Cerebellar cortex (tissue), 1 donor: Measurements from ENCODE around the gene BOC.

Experiments
- DNase-seq: peaks from one replicate; pipeline ENCODE4 v3.0.0-alpha.2; 2015; ENCODE audit warnings: low spot score

Gene BOC

DNA sequence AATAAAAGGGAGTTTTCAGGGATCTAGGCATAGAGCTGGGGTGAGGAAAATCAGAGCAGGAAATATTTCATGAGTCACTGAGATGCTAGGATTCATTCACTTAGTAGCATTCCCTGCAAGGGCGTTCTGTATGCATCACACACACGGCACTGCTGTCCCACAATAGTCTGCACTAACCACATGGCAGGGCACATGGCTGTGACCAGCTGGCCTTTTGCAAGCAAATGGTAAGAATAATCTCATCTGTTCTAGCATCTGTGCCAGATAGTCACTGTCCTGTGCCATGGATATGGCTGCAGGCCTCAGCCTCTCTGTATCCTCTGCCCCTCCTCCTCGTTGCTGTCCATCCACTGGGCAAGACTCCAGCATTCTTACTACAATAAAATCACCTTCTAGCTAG lies 37.8 kb downstream of the BOC start:
- DNase-seq: peak; percentile 51

DNA sequence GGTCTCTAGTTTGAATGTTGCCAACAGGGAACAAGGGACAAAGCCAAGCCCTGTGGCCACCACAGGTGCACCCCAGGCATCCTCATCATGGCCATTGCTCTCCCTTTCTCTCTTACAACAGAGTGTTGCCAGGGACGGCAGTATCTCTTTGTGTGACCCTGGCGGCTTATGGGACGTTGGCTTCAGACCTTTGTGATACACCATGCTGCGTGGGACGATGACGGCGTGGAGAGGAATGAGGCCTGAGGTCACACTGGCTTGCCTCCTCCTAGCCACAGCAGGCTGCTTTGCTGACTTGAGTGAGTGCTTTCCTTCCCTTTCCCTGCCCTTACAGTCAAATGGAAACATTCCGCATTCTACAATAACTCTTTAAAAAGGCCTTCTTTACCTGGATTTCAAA lies 38.2 kb downstream of the BOC start:
- DNase-seq: no peak

DNA sequence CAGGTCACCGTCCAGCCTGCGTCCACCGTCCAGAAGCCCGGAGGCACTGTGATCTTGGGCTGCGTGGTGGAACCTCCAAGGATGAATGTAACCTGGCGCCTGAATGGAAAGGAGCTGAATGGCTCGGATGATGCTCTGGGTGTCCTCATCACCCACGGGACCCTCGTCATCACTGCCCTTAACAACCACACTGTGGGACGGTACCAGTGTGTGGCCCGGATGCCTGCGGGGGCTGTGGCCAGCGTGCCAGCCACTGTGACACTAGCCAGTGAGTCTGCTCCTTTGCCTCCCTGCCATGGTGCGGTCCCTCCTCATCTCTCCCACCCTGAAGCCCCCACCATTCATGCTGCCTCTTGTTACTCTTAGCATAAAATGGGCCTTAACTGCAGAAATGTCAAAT lies 39.2 kb downstream of the BOC start:
- DNase-seq: no peak

DNA sequence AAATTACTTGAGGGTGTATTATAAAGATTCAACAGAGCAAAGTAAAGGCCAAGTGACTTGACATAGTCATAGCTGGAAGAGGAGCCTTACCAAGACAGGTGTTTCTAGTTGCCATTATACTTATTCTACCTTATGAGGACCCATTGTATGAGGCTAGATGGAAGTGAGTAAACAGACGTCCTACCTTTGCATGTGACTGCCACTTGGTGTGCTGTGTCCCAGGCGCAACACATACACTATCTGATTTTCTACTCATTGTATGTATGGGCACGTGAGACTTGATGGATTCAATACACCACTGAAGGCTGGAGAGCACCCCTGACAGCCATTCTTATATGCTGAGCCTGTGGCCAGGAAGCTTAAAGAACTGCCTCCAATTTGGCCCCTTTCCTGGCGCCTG lies 40.5 kb downstream of the BOC start:
- DNase-seq: no peak

DNA sequence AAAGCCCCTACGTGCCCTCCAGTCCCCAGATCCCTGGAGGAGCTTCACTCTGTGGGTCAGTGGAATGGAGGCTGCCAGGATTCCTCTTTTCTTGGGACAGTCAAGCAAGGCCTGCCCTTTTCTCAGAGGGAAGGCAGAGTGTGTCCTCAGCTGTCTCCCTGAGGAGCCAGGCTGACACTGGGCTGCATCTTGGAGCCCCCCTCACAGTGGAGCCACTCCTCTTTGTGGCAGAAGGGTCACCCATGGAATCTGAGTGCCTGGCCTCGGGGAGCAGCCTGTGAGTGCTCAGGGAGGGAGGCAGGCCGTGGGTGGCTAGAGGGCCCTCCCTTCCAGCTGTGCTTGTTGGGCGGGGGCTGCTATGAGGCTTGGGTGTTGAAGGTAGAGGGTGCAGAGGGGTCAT lies 41.2 kb downstream of the BOC start:
- no peak for DNase-seq

DNA sequence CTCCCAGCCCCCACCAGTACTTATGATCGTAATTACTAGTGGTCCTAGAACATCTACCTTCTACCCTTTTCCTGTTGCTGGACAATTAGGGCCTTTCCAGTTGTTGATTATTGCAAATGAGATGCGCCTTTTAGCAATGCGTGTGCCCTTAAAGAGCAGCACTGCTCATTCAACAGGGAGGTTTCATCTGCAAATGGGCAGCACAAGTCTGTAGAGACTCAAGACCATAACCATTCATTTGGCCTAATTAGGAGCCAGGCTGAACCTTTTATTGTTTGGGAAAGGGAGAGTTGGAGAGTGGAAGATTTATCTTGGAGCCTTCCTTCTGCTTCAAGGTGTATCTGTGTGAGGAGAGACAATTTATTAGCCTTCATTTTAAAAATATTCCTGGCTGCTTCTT lies 42.3 kb downstream of the BOC start:
- no peak for DNase-seq

DNA sequence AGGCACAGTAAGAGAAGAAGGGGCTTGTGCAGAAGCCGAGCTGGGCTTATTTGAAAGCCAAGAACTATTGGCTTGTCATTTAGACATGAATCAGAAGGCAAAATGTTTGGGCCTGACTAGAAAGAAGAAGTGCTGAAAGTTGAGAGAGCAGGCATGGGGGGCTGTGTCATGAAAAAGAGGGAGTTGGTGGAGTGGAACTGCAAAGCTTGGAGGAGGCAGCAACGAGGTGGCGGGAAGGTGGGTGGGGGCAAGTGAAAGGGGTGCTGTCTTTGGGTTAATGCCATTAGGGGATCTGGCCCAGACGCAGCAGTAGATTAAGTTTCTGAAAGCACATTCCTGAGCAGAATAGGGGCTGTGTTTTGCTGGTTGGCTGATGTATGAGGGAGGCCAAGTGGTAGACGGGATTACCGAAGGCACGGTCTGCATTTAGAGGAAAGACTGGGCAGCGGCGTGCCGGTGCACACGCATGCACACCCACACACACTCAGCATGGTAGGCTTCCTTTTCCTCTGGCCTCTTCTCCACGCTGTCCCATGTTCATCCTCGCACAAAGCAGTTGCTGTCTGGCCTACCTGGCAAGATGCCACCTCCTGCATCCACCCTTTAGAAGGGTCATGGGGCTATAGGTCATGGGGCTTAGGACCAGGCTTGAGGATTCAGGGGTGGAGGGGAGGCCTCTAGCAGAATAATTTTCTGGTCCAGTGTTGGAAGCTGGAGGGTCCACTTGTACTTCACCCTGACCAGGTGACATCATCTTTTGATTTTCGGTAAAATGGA lies 43.0 kb downstream of the BOC start:
- DNase-seq: no peak

DNA sequence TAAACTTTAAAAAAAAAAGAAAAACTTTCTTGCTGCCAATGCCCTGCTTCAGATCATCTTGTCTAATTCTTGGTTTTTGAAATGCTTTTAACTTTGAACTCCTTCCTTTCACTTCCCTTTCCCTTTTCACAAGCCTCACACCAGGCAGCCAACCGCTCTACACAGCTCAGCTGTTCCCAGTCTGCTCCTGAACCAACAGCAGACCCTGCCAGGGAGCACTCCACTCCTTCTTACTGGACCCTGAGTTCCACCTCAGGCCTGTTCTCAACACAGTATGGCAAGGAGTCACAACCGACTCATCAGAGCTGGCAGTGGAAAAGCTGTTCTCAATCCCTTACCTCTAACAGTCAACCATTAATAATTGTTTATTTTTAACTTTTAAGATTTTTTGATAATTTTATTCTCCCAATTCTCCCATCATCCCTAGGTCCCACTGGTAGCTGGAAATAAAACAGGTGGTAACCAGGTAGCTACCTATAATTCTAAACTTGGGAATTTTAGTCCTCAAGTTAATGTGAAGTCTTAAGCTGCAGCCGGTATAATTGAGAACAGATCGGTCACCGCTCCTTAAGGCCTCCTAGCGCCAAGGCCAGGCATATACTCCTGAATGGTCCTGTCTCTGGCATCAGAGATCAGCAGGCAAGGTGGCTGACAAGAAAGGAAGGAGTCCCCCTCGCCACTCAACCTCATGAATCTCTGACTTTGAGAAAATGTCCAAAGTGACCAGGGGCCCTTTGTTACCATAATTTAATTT lies 43.9 kb downstream of the BOC start:
- no peak for DNase-seq

DNA sequence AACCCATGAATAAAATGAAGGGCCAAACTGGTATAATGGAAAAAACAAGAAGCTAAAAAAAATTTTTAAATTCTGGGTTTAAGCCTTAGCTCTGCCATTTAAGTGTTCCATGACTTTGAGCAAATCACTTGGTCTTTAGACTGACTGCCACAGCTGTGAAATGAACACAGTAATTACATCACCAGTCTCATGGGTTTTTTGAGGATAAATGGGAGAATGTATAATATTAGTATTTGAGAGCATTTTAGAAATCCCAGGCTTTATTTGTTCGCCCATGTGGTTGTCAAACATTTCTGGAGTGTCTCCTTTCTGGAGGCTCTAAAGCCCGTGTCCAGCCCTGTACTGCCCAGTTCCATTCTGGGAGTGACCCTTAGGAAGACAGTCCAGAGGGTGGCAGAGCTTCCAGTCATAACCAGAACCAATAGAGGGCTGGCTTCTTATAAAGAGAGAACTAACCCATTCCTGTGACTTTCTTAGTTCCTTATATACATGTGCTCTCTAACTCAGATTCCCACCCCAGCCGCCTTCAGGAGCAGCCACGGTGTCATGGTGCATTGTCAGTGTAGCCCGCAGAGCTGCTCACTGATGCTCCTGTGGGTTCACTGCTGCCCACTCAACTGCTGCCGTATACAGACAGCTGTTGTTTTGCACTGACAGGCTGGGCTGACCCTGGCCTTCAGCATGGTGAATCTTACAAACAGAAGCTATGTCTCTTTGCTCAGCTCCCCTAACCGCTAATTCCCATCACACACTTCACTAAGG lies 44.7 kb downstream of the BOC start:
- DNase-seq: no peak

DNA sequence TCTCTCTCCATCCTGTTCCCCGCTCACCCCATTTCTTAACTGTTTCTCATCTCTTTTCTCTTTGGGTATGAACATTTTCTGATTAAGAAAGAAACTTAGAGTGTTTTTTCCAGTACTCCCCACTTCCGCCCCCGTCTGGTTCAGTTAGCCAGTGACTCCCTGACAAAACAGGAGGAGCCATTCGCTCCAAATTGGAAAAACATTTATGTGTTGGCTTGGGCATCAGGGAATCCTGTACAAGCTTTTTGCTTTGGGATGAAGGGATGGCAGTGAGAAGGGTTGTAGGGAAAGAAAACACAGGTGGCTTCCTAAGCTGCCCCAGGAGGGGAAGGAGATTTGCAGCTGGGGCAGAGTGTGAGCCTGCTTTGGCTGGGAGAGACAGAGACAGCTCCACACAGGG lies 47.0 kb downstream of the BOC start:
- no peak for DNase-seq

DNA sequence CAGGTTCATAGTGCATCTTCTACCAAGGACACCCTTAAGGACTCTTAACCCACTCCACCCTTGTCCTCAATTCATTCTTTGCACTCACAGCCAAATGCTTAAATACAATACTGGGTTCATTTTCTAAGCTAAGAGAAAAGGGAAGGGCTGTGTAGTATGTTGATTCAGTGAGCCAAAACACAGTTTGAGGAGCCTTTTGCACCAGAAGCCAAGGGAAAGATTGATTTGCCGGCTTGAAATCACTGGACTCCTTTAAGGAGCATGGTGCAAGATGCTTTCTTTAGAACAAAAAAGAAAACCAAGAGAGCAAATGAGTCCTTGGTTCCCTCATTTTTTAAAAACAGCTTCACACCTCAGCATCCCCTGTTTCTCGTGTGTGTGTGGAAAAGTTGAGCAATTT lies 47.8 kb downstream of the BOC start:
- no peak for DNase-seq

DNA sequence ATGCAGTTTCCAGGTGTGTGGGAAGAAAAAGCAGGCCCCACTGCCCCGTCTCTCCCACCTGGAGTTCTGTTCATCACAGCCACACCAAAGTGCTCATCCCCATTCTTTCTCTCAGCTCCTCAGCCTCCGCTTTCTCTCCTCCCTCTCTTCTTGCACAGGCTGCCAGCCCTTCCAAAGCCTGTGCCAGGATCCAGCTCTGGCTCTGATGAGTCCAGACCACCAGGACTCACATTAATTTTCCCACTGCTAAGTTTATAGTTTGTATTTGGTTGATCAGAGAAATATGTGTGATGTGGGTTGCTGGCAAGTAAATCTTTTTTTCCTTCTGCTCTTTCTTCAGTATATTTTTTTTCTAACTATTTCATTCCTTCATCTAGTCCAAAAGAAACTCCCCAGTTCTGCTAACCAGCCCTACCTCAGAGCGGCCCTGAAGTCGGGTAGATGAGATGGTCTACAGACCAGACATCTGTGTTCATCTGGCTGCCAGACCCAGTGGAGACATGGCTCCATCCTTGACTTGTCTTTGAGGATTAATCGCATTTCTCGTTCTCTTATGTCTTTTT lies 49.8 kb downstream of the BOC start:
- DNase-seq: no peak

DNA sequence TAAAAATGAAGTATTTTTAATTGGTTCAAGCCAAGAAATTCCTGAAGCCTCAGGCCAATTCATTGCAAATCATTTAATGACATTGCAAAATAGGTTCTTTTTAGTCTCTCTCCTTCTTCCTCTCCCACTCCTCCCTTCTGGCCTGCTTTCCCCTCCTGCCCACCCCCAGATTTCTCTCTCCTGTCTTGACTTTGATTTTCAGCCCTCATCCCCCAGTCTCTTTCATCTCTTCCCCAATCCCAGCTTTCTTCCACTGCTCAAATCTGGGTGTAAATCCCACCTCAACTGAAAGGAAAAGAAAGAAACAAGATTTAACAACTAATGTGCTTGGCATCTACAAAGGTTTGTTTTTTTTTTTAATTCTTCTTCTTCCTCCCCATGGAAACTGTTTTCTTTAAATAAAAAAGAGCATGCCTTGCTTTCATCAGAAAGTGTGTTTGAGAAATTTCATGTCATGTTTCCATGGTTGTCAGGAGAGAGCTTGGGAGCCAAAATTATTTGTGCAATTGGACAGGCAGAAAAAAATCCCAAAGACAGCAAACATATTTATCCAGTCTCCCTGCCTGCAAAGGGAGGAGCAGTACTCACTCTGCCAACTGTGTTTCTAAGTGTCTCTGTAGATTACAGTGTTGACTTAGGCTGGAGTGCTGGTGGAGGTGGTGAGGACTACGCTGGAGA lies 50.4 kb downstream of the BOC start:
- DNase-seq: no peak

DNA sequence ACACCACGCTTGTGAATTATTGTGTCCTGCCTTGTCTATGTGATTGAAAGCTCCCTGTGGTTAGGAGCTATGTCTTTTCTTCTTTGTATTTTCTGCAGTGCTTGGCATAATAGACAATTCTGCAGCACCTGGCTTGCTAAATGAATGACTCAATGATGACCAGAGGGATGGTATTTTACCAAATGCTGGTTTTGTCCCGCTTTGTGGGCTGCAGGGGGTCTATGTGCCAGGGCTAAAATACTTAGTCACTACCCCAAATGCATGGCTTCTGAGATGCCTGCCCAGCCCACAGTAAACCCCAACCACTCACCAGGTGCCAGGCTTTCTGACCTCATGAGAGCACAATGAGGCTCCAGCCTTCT lies 50.9 kb downstream of the BOC start:
- DNase-seq: no peak

DNA sequence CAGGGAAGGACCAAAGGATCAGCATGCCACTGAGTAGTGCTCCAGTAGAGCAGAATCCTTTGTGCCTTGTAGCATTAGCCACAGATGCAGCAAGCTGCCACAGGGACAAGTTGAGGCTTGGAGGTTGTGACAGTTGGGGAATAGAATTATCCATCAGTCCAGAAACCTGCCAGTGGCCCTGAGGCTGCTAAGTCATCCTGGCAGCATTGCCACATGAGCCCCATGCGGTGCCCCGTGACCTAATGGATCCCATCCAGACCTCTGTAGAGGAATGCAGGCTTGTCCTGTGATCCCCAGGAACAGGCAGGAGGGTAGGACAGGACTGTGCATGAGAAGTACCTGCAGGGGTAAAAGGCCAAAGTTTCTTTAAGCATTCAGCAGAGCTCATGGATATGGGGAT lies 51.7 kb downstream of the BOC start:
- DNase-seq: no peak

DNA sequence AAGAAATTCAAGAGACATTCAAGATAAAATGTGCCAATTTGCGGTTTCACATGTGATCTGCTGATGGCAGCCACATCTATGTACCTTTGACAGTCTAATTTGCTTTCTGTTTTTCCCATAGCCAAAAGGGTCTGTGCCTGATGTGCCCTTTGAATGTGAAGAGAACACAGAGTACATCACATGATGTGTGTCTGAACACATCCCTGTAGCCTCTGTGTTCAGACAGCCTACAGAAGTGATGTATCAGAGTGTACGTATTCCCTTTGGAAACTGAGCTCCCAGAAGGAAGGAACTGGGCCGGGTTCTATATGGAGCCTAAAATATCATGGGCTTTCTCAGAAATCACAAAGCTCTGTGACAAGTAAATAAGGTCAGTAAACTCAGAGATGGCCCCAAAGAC lies 52.4 kb downstream of the BOC start:
- no peak for DNase-seq

DNA sequence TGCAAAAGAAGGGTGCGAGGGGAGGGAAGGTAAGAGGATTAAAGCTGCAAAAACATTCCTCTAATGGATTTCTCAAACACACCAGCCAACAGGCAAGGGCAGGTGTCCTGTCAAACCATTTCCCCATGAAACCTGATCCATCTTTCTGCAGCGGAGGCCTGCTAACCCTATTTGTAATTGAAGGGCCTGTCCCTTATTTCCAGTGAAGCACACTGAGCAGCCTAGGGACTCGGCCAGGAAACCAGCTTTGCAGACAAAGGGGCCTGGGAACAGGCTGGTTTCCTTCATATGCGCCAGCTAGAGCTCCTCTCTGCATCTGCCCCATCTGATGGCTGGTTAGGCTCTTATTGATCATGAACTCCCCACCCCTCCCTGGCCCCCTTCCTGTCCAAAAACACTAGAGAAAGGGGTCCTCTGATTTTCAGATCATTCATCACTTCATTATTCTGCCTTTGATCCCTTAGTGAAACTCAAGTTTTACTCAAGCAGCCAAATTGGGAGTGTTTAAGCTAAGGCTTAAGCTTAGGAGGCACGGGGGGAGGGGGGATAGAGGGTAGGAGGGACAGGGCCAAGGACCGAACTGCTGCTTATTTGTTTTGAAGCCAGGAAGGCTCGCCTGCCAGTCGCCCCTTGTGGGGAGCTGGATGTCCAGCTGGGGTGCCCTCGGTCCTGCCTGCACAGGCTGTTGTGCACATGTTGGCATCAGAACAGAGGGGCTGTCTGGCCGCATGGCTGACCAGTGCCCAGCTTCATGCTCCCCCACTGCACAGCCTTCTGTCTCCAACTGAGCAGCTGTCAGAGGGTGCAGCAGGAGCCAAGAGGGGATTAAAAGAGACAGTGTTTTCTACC lies 53.1 kb downstream of the BOC start:
- DNase-seq: peak; percentile 33

DNA sequence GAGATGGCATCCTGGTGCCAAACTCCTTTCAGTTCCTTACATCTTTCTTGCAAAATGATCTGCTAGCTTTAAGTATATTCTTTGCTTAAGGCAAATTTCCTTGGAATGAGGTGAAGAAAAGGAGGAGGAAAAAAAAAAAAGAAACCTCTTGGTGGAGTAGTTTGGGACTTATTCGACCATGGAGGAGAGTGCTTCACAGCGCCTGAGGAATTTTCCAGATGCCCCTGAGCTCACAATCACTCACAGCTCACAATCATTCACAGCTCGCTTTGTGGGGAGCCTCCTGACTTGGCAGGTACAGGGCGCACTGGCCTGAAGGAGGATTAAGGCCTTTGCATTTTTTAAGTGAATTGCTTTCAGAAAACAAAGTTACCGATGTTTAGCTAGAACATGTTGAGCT lies 53.9 kb downstream of the BOC start:
- peak; percentile 36 for DNase-seq

DNA sequence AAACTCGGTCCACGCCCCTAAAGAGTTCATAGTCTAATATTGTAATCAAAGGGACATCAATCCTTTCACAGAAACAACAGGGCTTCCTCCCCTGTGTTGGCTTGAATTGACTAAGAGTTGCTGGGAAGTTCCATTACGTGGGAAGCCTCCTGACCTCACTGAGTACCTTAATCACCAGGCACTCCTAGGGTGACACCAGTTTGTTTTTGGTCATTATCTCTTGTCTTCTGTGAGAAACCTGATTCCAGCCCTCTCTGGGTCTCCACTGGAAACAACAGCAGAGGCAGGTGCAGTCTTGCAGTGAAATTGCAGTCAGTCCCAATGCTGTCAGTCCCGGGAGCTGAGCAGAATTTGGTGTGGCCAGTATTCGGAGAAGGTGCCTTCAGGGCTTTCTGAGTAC lies 55.4 kb downstream of the BOC start:
- DNase-seq: no peak

DNA sequence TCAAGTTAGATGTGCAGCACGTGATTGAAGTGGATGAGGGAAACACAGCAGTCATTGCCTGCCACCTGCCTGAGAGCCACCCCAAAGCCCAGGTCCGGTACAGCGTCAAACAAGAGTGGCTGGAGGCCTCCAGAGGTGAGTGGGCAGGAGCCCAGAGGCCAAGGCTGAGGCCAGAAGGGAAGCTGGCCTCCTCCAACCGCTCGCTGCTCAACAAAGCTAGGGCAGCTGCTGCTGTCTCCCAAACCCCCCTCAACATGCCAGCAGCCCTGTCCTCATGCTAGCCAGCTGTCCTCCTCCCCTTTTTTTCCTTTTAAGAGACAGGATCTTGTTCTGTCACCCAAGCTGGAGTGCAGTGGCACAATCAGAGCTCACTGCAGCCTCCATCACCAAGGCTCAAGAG lies 57.0 kb downstream of the BOC start:
- DNase-seq: no peak

DNA sequence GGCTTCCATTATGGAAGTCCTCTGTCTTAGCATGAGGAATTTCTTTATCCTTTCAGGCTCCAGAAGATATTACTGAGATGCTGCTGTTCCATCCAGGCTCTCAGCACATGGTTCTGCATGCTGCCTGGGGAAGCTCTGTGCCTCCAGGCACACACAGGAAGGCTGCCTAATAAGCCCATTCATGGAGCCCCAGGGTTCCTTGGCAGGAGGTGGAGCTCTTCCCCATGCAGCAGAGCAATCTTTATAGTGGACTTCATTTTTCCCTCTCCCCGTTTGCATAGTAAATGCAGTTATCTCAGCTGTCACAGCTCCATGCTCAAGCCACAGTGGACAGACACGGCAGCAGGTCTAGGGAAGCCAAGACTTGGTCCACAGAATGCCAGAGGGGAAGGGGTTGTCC lies 57.6 kb downstream of the BOC start:
- DNase-seq: peak; percentile 29
